HEK293 (cell line): ENCODE data around the gene NNMT.
A peak's percentile ranks its signal among the peaks of the same experiment; 100 is the strongest.

Source experiments
- CTCF ChIA-PET: fragments of 350-600 bp; formaldehyde crosslinking; extraction: SDS; loops from one replicate; lab custom pipeline; 2021; ENCODE audit warnings: antibody characterized with exemption; lab: Yijun Ruan, JAX
- POLR2A ChIA-PET: fragments of 300-600 bp; formaldehyde crosslinking; extraction: SDS; loops from one replicate; lab custom pipeline; 2020; ENCODE audit warnings: antibody characterized with exemption, inconsistent platforms; lab: Yijun Ruan, JAX
- H3K27ac ChIP-seq: fragments of 200-500 bp; sonication (Bioruptor generic); 2 replicates; pipeline ENCODE4 v1.5.1; 2014; ENCODE audit warnings: low read depth, low read length, control low read depth, inconsistent platforms; ENCODE audit errors: extremely low read depth
- H3K36me3 ChIP-seq, 2 experiments: fragments of 200-500 bp in 1 of 2; sonication (Bioruptor generic) in 1 of 2; 1 replicate in 1 of 2; 2 replicates in 1 of 2; pipeline ENCODE4 v1.5.1; 2014 to 2017; ENCODE audit warnings: inconsistent platforms in 2 of 2, low read length in 2 of 2; ENCODE audit not compliant: control insufficient read depth in 2 of 2, insufficient read depth in 1 of 2
- H3K4me1 ChIP-seq: fragments of 200-500 bp; sonication (Bioruptor generic); 2 replicates; pipeline ENCODE4 v1.5.1; 2014; ENCODE audit warnings: mild to moderate bottlenecking, low read length, inconsistent platforms; ENCODE audit not compliant: control insufficient read depth, insufficient read depth
- H3K4me3 ChIP-seq: 2 replicates; pipeline ENCODE4 v1.5.1; 2011; ENCODE audit warnings: low read depth, mild to moderate bottlenecking, control low read depth, low read length, moderate library complexity
- H3K9me3 ChIP-seq: fragments of 200-500 bp; sonication (Bioruptor generic); 2 replicates; pipeline ENCODE4 v1.5.1; 2014; ENCODE audit warnings: low read depth, low read length, inconsistent platforms; ENCODE audit not compliant: control insufficient read depth, insufficient read depth
- FEZF1 ChIP-seq: fragments of 450-650 bp; formaldehyde crosslinking; IDR thresholded peaks from 2 replicates; pipeline ENCODE4 v1.5.1; 2016; ENCODE audit warnings: missing biosample characterization, missing genetic modification characterization
- GLIS1 ChIP-seq: fragments of 450-650 bp; formaldehyde crosslinking; IDR thresholded peaks from 2 replicates; pipeline ENCODE4 v1.5.1; 2016; ENCODE audit warnings: missing biosample characterization, missing genetic modification characterization
- WT1 ChIP-seq: fragments of 450-650 bp; formaldehyde crosslinking; IDR thresholded peaks from 2 replicates; pipeline ENCODE4 v1.5.1; 2016; ENCODE audit warnings: missing biosample characterization, missing genetic modification characterization
- ZBTB49 ChIP-seq: fragments of 450-650 bp; formaldehyde crosslinking; IDR thresholded peaks from 2 replicates; pipeline ENCODE4 v1.5.1; 2016; ENCODE audit warnings: missing biosample characterization, missing genetic modification characterization, low read depth
- ZFP3 ChIP-seq: fragments of 450-650 bp; formaldehyde crosslinking; IDR thresholded peaks from 2 replicates; pipeline ENCODE4 v1.5.1; 2016; ENCODE audit warnings: low read depth, missing biosample characterization, missing genetic modification characterization
- ZNF133 ChIP-seq: fragments of 450-650 bp; formaldehyde crosslinking; IDR thresholded peaks from 2 replicates; pipeline ENCODE4 v1.5.1; 2016; ENCODE audit warnings: missing biosample characterization, missing genetic modification characterization
- ZNF23 ChIP-seq: fragments of 450-650 bp; formaldehyde crosslinking; IDR thresholded peaks from 2 replicates; pipeline ENCODE4 v1.5.1; 2016; ENCODE audit warnings: missing biosample characterization, missing genetic modification characterization, borderline replicate concordance
- ZNF391 ChIP-seq: fragments of 450-650 bp; formaldehyde crosslinking; IDR thresholded peaks from 2 replicates; pipeline ENCODE4 v1.5.1; 2016; ENCODE audit warnings: low read depth, missing biosample characterization, missing genetic modification characterization, borderline replicate concordance
- ZNF404 ChIP-seq: fragments of 450-650 bp; formaldehyde crosslinking; IDR thresholded peaks from 2 replicates; pipeline ENCODE4 v1.5.1; 2017; ENCODE audit warnings: missing biosample characterization, missing genetic modification characterization
- ZNF449 ChIP-seq: fragments of 450-650 bp; formaldehyde crosslinking; IDR thresholded peaks from 2 replicates; pipeline ENCODE4 v1.5.1; 2017; ENCODE audit warnings: missing biosample characterization, mild to moderate bottlenecking, missing genetic modification characterization, moderate library complexity
- ZNF529 ChIP-seq: fragments of 450-650 bp; formaldehyde crosslinking; IDR thresholded peaks from 2 replicates; pipeline ENCODE4 v1.5.1; 2017; ENCODE audit warnings: missing genetic modification characterization, missing biosample characterization; ENCODE audit not compliant: insufficient replicate concordance
- ZNF548 ChIP-seq: fragments of 450-650 bp; formaldehyde crosslinking; IDR thresholded peaks from 2 replicates; pipeline ENCODE4 v1.5.1; 2016; ENCODE audit warnings: missing biosample characterization, missing genetic modification characterization
- ZSCAN23 ChIP-seq: fragments of 450-650 bp; formaldehyde crosslinking; IDR thresholded peaks from 2 replicates; pipeline ENCODE4 v1.5.1; 2016; ENCODE audit warnings: missing biosample characterization, missing genetic modification characterization
- TF ChIP-seq, protein P1 (sequence below): fragments of 450-650 bp; IDR thresholded peaks from 2 replicates; pipeline ENCODE4 v1.5.1; 2018; ENCODE audit warnings: missing biosample characterization, mild to moderate bottlenecking, missing genetic modification characterization

The NNMT gene

DNA sequence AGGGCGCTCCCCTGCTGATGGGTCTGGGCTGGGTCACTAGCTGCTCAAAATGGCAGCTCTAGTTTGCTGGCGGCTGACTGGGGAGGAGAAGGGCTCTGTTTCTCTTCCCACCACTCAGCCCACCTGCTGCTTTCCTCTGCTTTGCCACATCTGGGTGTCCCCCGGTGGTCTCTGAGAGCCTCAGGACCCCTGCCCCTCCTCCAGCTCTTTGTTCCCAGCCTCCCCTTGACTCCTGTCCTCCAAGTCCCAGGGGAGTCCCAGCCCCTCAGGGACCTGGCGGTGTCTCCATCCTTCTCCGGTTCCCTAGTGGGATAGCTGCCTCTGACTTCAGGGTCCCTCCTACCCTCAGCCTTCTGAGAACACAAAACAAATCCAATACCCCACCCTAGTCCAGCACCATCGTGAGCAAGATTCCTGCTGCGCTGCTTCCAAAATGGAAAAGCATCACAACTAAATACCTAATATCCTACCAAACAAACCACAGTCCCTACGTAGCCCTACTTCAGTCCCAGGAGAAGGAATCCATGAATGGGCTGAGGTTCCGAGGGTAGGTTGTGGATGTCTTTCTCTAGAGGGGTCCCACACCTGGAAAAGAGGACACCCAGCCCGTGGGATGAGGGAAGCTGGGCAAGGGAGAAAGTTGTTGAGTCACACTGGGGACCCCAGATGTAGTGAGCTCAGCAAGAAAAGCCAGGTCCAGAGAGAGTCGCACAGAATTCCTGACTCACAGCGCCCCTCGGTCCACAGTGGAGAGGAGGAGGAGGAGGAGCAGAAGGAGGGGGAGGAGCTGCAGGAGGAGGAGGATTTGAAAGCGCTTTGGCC, 45.0 kb upstream of the NNMT start:
- no peaks in the 10 kb centered on the region for H3K9me3 ChIP-seq
- ChIA-PET POLR2A (no interaction called here), CTCF (interaction anchor here (0.6 to 5.1 kb wide), 5 partner anchors 10 to 344 kb away, joined by 3 to 35 read pairs (median 3); no protein-coding TSS in a partner anchor)
- H3K4me3 ChIP-seq = no peak overlapping the region
- TF ChIP-seq ZNF133 (tag by site-specific recombination) = no peak
- no peak overlapping the region for H3K27ac ChIP-seq
- no peaks in the 10 kb centered on the region for H3K4me1 ChIP-seq
- peaks cover 0 to 4% of the 10 kb centered on the region in 2 experiments; a peak in 1 of 3 replicates for H3K36me3 ChIP-seq

GRCh38 chr11:114251815-114252337, 44.3 kb upstream of the NNMT start:
- POLR2A ChIA-PET = no interaction called here
- TF ChIP-seq ZFP3 (tag by site-specific recombination) (no peak), GLIS1 (tag by site-specific recombination) (no peak), ZNF23 (tag by site-specific recombination) (no peak), ZSCAN23 (tag by site-specific recombination) (no peak), ZBTB49 (no peak), ZNF548 (no peak), ZNF529 (tag by site-specific recombination) (no peak), ZNF391 (tag by site-specific recombination) (no peak), ZNF449 (tag by site-specific recombination) (no peak)
- TF ChIP-seq, protein P1, sequence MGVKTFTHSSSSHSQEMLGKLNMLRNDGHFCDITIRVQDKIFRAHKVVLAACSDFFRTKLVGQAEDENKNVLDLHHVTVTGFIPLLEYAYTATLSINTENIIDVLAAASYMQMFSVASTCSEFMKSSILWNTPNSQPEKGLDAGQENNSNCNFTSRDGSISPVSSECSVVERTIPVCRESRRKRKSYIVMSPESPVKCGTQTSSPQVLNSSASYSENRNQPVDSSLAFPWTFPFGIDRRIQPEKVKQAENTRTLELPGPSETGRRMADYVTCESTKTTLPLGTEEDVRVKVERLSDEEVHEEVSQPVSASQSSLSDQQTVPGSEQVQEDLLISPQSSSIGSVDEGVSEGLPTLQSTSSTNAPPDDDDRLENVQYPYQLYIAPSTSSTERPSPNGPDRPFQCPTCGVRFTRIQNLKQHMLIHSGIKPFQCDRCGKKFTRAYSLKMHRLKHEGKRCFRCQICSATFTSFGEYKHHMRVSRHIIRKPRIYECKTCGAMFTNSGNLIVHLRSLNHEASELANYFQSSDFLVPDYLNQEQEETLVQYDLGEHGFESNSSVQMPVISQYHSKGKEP (tag by site-specific recombination) = no peak
- H3K9me3 ChIP-seq = no peaks in the 10 kb centered on the region
- H3K27ac ChIP-seq = no peak overlapping the region
- peaks cover 0 to 4% of the 10 kb centered on the region in 2 experiments; a peak in 1 of 3 replicates for H3K36me3 ChIP-seq
- no peak overlapping the region for H3K4me3 ChIP-seq
- no peaks in the 10 kb centered on the region for H3K4me1 ChIP-seq
- CTCF ChIA-PET = interaction anchor here (0.8 to 5.1 kb wide), 2 partner anchors 9 to 345 kb away, joined by 4 to 35 read pairs; no protein-coding TSS in a partner anchor

DNA sequence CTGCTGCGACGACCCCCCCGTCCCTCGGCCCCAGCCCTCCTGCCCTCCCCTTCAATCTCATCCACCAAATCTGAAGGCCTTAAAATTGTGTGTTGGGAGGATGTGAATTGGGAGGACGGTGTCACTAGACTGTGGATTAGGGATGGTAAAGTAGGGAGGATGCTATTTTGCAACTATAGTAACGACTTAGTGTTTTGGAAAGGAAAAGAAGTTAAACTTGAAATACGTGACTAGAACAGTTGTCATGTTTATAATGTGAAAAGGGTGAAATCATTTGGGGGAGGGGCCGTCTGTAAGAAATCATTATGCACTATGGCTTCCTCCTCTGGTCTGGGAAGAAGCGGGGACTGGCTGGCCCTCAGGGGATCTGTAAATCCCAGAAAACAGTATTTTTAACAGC, 43.4 kb upstream of the NNMT start:
- ChIA-PET POLR2A (no interaction called here), CTCF (interaction anchor here (1.4 kb wide), 1 partner anchor 258 kb away, joined by 5 read pairs; no protein-coding TSS in a partner anchor)
- Histone ChIP-seq H3K4me3 (no peak overlapping the region), H3K4me1 (no peaks in the 10 kb centered on the region), H3K27ac (no peak overlapping the region), H3K36me3 (peaks cover 0 to 4% of the 10 kb centered on the region in 2 experiments; a peak in 1 of 3 replicates), H3K9me3 (no peaks in the 10 kb centered on the region)
- TF ChIP-seq FEZF1 (no peak), WT1 (peak; percentile 56; the same call in 1 of the 2 replicates), ZNF404 (no peak)
